Measurements from ENCODE around the gene CENPK. TPM values are rescaled to one million over a fixed set of nuclear protein-coding genes. Genes with fewer than 3 reads are reported as not detected.
"Not testable (repeated sequence)": the region's sequence is repeated elsewhere in the genome, so short reads cannot be mapped to it uniquely, and the experiment has no call there.

The CENPK gene
- total RNA-seq, 1 donor, result 11.9 TPM

- H3K4me2 ChIP-seq (ENCODE audit: insufficient read depth, low read length), result no peak overlapping the region
- no peak for DNase-seq (ENCODE audit: insufficient read length, low spot score, missing footprints)
- TF ChIP-seq CTCF (IDR thresholded peaks at IDR 0.05; ENCODE audit: extremely low read depth, low read depth, low read length), result no peak
Observed at GRCh38 chr5:65512170-65512937, 50.6 kb downstream of the CENPK start.

GRCh38 chr5:65508978-65509377 lies 54.0 kb downstream of the CENPK start:
- no peaks in the 10 kb centered on the region for H4K20me1 ChIP-seq (ENCODE audit: insufficient read depth, low read length)
- no peaks in the 10 kb centered on the region for H3K36me3 ChIP-seq (ENCODE audit: insufficient read depth, low read length)
- H3K4me3 ChIP-seq (ENCODE audit: insufficient read depth, low read length), result no peak overlapping the region
- H3K27ac ChIP-seq (ENCODE audit: low read depth, low read length), result no peak overlapping the region
- no peak for TF ChIP-seq CTCF (IDR thresholded peaks at IDR 0.05; ENCODE audit: extremely low read depth, low read depth, low read length)
- no peaks in the 10 kb centered on the region for H3K79me2 ChIP-seq (ENCODE audit: insufficient read depth, low read length)
- DNase-seq (ENCODE audit: insufficient read length, low spot score, missing footprints), result no peak
- no peaks in the 10 kb centered on the region for H3K9me3 ChIP-seq (ENCODE audit: low read depth, low read length)
- H2AFZ ChIP-seq (ENCODE audit: low read length), result no peak overlapping the region
- no peak overlapping the region for H3K4me2 ChIP-seq (ENCODE audit: insufficient read depth, low read length)
- H3K27me3 ChIP-seq (ENCODE audit: insufficient read depth, low read length), result no peaks in the 10 kb centered on the region
- H3K4me1 ChIP-seq (ENCODE audit: insufficient read depth, low read length), result peaks cover 8% of the 10 kb centered on the region

More at GRCh38 chr5:65512170-65512937, 50.6 kb downstream of the CENPK start:
- no peak overlapping the region for H3K27ac ChIP-seq (ENCODE audit: low read depth, low read length)
- H3K4me1 ChIP-seq (ENCODE audit: insufficient read depth, low read length), result peaks cover 3% of the 10 kb centered on the region
- H3K4me3 ChIP-seq (ENCODE audit: insufficient read depth, low read length), result no peak overlapping the region
- H3K36me3 ChIP-seq (ENCODE audit: insufficient read depth, low read length), result no peaks in the 10 kb centered on the region
- H3K27me3 ChIP-seq (ENCODE audit: insufficient read depth, low read length), result no peaks in the 10 kb centered on the region
- H4K20me1 ChIP-seq (ENCODE audit: insufficient read depth, low read length), result no peaks in the 10 kb centered on the region
- no peaks in the 10 kb centered on the region for H3K9me3 ChIP-seq (ENCODE audit: low read depth, low read length)
- no peaks in the 10 kb centered on the region for H3K79me2 ChIP-seq (ENCODE audit: insufficient read depth, low read length)
- no peak overlapping the region for H2AFZ ChIP-seq (ENCODE audit: low read length)

GRCh38 chr5:65506961-65507360 lies 56.0 kb downstream of the CENPK start:
- peak overlapping the region; percentile 40 for H3K4me3 ChIP-seq (ENCODE audit: insufficient read depth, low read length)
- peak overlapping the region; percentile 76 for H2AFZ ChIP-seq (ENCODE audit: low read length)
- no peak for TF ChIP-seq CTCF (IDR thresholded peaks at IDR 0.05; ENCODE audit: extremely low read depth, low read depth, low read length)
- H3K9me3 ChIP-seq (ENCODE audit: low read depth, low read length), result no peaks in the 10 kb centered on the region
- H3K4me1 ChIP-seq (ENCODE audit: insufficient read depth, low read length), result peaks cover 8% of the 10 kb centered on the region
- H3K4me2 ChIP-seq (ENCODE audit: insufficient read depth, low read length), result peak overlapping the region; percentile 77
- H3K79me2 ChIP-seq (ENCODE audit: insufficient read depth, low read length), result no peaks in the 10 kb centered on the region
- H3K36me3 ChIP-seq (ENCODE audit: insufficient read depth, low read length), result no peaks in the 10 kb centered on the region
- H4K20me1 ChIP-seq (ENCODE audit: insufficient read depth, low read length), result no peaks in the 10 kb centered on the region
- no peak for DNase-seq (ENCODE audit: insufficient read length, low spot score, missing footprints)
- H3K27ac ChIP-seq (ENCODE audit: low read depth, low read length), result peak overlapping the region; percentile 65
- no peaks in the 10 kb centered on the region for H3K27me3 ChIP-seq (ENCODE audit: insufficient read depth, low read length)

GRCh38 chr5:65489119-65489518 lies 73.8 kb downstream of the CENPK start:
- Histone ChIP-seq H3K9me3 (ENCODE audit: low read depth, low read length) (no peaks in the 10 kb centered on the region), H3K79me2 (ENCODE audit: insufficient read depth, low read length) (no peaks in the 10 kb centered on the region), H3K4me2 (ENCODE audit: insufficient read depth, low read length) (no peak overlapping the region), H3K27ac (ENCODE audit: low read depth, low read length) (no peak overlapping the region), H3K27me3 (ENCODE audit: insufficient read depth, low read length) (no peaks in the 10 kb centered on the region), H3K36me3 (ENCODE audit: insufficient read depth, low read length) (no peaks in the 10 kb centered on the region), H2AFZ (ENCODE audit: low read length) (no peak overlapping the region), H3K4me1 (ENCODE audit: insufficient read depth, low read length) (no peaks in the 10 kb centered on the region), H3K4me3 (ENCODE audit: insufficient read depth, low read length) (no peak overlapping the region), H4K20me1 (ENCODE audit: insufficient read depth, low read length) (no peaks in the 10 kb centered on the region)
- no peak for TF ChIP-seq CTCF (IDR thresholded peaks at IDR 0.05; ENCODE audit: extremely low read depth, low read depth, low read length)
- DNase-seq (ENCODE audit: insufficient read length, low spot score, missing footprints), result no peak

- not testable (repeated sequence) for H2AFZ ChIP-seq (ENCODE audit: low read length); H3K4me1 ChIP-seq (ENCODE audit: insufficient read depth, low read length); H3K4me2 ChIP-seq (ENCODE audit: insufficient read depth, low read length); H3K36me3 ChIP-seq (ENCODE audit: insufficient read depth, low read length); H3K79me2 ChIP-seq (ENCODE audit: insufficient read depth, low read length); H4K20me1 ChIP-seq (ENCODE audit: insufficient read depth, low read length); H3K27me3 ChIP-seq (ENCODE audit: insufficient read depth, low read length); H3K27ac ChIP-seq (ENCODE audit: low read depth, low read length); DNase-seq (ENCODE audit: insufficient read length, low spot score, missing footprints); H3K4me3 ChIP-seq (ENCODE audit: insufficient read depth, low read length); H3K9me3 ChIP-seq (ENCODE audit: low read depth, low read length)
Observed at GRCh38 chr5:65488038-65488687, 74.8 kb downstream of the CENPK start.

GRCh38 chr5:65486803-65487202 lies 76.2 kb downstream of the CENPK start:
- H3K4me1 ChIP-seq (ENCODE audit: insufficient read depth, low read length), result peaks cover 10% of the 10 kb centered on the region
- not testable (repeated sequence) for H3K27ac ChIP-seq (ENCODE audit: low read depth, low read length); H4K20me1 ChIP-seq (ENCODE audit: insufficient read depth, low read length); DNase-seq (ENCODE audit: insufficient read length, low spot score, missing footprints); H3K9me3 ChIP-seq (ENCODE audit: low read depth, low read length); H3K27me3 ChIP-seq (ENCODE audit: insufficient read depth, low read length); H3K79me2 ChIP-seq (ENCODE audit: insufficient read depth, low read length); H3K36me3 ChIP-seq (ENCODE audit: insufficient read depth, low read length); H3K4me3 ChIP-seq (ENCODE audit: insufficient read depth, low read length); H2AFZ ChIP-seq (ENCODE audit: low read length); H3K4me2 ChIP-seq (ENCODE audit: insufficient read depth, low read length)
